SU-DHL-6 (cell line): ENCODE data around the gene PMM2.

Experiments
- CTCF ChIP-seq: fragments of 200-600 bp; sonication (generic); IDR thresholded peaks from one replicate; pipeline ENCODE4 v1.5.1; 2017; ENCODE audit warnings: antibody characterized with exemption, mild to moderate bottlenecking, low read length, moderate library complexity; ENCODE audit not compliant: insufficient read depth, poor library complexity, severe bottlenecking
- EZH2phosphoT487 ChIP-seq: fragments of 200-600 bp; sonication (generic), shearing (Covaris generic); conservative IDR thresholded peaks from 2 replicates; pipeline ENCODE4 v1.6.1; 2018; ENCODE audit warnings: mild to moderate bottlenecking, antibody characterized with exemption, low read length, moderate library complexity, mixed read lengths

- TF ChIP-seq CTCF: no peak
- no peak for TF ChIP-seq EZH2phosphoT487
Observed at GRCh38 chr16:8885674-8886592, 88.3 kb downstream of the PMM2 start.
